HUES6 (cell line): ENCODE data around the gene IQCK.

Experiments used
- H3K27ac ChIP-seq: 2 replicates; pipeline ENCODE4 v1.7.0; 2013; ENCODE audit warnings: low read depth, mild to moderate bottlenecking, low read length, inconsistent platforms
- H3K27me3 ChIP-seq: 2 replicates; pipeline ENCODE4 v1.6.1; 2013; ENCODE audit warnings: low read length; ENCODE audit not compliant: control insufficient read depth, insufficient read depth
- H3K36me3 ChIP-seq: 2 replicates; pipeline ENCODE4 v1.6.1; 2013; ENCODE audit warnings: low read length; ENCODE audit not compliant: control insufficient read depth, insufficient read depth
- H3K4me1 ChIP-seq: 2 replicates; pipeline ENCODE4 v1.6.1; 2013; ENCODE audit warnings: low read length; ENCODE audit not compliant: control insufficient read depth, insufficient read depth
- H3K4me3 ChIP-seq: 2 replicates; pipeline ENCODE4 v1.5.1; 2013; ENCODE audit warnings: low read depth, low read length
- H3K9ac ChIP-seq: one replicate; pipeline ENCODE4 v1.6.1; 2013; ENCODE audit warnings: mild to moderate bottlenecking, low read length
- H3K9me3 ChIP-seq: 2 replicates; pipeline ENCODE4 v1.6.1; 2013; ENCODE audit warnings: low read depth, low read length; ENCODE audit not compliant: control insufficient read depth, insufficient read depth

The IQCK gene

GRCh38 chr16:19687279-19687678 is 30.8 kb upstream of the IQCK start:
- H3K27me3 ChIP-seq: no peaks in the 10 kb centered on the region
- no peak overlapping the region for H3K4me3 ChIP-seq
- peaks cover 6% of the 10 kb centered on the region; the same call in 1 of the 2 replicates for H3K4me1 ChIP-seq
- no peak overlapping the region for H3K9ac ChIP-seq
- peaks cover 57% of the 10 kb centered on the region for H3K36me3 ChIP-seq
- H3K27ac ChIP-seq: no peak overlapping the region
- no peaks in the 10 kb centered on the region for H3K9me3 ChIP-seq

DNA sequence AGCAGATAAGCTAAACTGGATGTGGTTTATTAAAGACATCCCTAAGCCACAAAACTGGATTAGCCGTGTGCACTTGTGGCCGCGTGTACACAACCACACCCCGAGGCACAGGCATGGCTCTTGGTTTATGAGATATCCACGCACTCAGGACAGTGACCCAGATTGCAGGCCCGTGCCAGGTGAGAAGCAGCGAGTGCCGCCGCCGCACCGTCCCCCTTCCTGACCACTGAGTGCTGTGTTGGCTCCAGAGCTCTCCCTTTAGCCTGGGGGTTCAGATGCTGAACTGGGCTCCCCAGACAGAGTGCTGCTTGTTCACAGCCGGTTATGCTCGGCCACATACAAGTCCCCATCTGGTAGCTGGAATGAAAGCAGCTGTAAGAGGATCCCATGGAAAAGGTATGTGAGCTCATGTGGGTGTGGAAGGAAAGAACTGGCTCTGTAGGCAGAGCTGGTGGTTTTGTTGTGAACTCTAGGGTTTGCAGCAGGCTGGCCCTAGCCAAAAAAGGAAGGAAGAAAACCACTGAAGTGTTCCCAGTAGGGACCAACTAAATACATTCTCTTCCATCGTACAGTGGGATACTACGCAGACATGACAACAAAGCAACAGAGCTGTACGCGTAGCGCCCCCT is 29.6 kb upstream of the IQCK start:
- H3K36me3 ChIP-seq: peaks cover 57% of the 10 kb centered on the region

DNA sequence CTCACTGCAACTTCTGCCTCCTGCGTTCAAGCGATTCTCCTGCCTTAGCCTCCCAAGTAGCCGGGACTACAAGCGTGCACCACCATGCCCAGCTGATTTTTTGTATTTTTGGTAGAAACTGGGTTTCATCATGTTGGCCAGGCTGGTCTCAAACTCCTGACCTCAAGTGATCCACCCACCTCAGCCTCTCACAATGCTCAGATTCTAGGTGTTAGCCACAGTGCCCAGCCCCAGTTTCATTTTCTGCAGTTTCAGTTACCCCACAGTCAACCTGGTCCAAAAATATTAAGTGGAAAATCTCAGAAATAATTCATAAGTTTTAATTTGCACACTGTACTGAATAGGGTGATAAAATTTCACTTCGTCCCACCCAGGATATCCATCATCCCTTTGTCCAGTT is 28.7 kb upstream of the IQCK start:
- peaks cover 6% of the 10 kb centered on the region; the same call in 1 of the 2 replicates for H3K4me1 ChIP-seq
- H3K27me3 ChIP-seq: no peaks in the 10 kb centered on the region
- no peaks in the 10 kb centered on the region for H3K9me3 ChIP-seq
- H3K9ac ChIP-seq: no peak overlapping the region
- no peak overlapping the region for H3K27ac ChIP-seq
- peaks cover 54% of the 10 kb centered on the region for H3K36me3 ChIP-seq
- H3K4me3 ChIP-seq: no peak overlapping the region

More for the DNA sequence above, 29.6 kb upstream of the IQCK start:
- Histone ChIP-seq H3K27me3 (no peaks in the 10 kb centered on the region), H3K4me3 (no peak overlapping the region), H3K27ac (no peak overlapping the region), H3K9ac (no peak overlapping the region), H3K9me3 (no peaks in the 10 kb centered on the region), H3K4me1 (peaks cover 6% of the 10 kb centered on the region; the same call in 1 of the 2 replicates)

GRCh38 chr16:19690196-19690595 is 27.9 kb upstream of the IQCK start:
- peaks cover 6% of the 10 kb centered on the region; the same call in 1 of the 2 replicates for H3K4me1 ChIP-seq
- no peaks in the 10 kb centered on the region for H3K9me3 ChIP-seq
- no peak overlapping the region for H3K4me3 ChIP-seq
- no peak overlapping the region for H3K9ac ChIP-seq
- H3K36me3 ChIP-seq: peaks cover 49% of the 10 kb centered on the region
- no peaks in the 10 kb centered on the region for H3K27me3 ChIP-seq
- no peak overlapping the region for H3K27ac ChIP-seq

DNA sequence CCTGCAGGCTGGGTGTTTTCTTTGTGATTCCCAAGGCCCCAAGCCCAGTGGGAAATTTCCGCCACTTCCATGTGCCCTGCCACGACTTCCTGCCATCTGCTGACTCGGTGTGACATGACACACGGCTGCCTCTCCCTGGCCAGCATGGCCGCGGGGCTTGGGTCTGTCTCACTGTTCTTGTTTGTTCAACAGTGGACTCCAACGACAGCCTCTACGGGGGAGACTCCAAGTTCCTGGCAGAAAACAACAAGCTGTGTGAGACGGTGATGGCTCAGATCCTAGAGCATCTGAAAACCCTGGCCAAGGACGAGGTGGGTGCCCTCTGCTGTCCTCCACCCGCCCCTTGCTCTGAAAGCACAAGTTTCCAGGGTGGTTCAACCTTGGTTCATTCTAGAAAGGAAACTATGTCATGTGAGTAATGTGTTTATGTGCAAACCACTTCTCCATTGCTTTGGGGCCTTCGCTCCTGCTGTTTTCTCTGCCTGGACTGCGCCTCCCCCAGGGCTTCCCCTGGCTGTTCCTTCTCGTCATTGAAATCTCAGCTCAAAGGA is 26.8 kb upstream of the IQCK start:
- H3K27me3 ChIP-seq: no peaks in the 10 kb centered on the region
- no peaks in the 10 kb centered on the region for H3K9me3 ChIP-seq
- H3K4me1 ChIP-seq: peaks cover 6% of the 10 kb centered on the region; the same call in 1 of the 2 replicates
- no peak overlapping the region for H3K4me3 ChIP-seq
- H3K36me3 ChIP-seq: peaks cover 45% of the 10 kb centered on the region
- no peak overlapping the region for H3K9ac ChIP-seq
- no peak overlapping the region for H3K27ac ChIP-seq

DNA sequence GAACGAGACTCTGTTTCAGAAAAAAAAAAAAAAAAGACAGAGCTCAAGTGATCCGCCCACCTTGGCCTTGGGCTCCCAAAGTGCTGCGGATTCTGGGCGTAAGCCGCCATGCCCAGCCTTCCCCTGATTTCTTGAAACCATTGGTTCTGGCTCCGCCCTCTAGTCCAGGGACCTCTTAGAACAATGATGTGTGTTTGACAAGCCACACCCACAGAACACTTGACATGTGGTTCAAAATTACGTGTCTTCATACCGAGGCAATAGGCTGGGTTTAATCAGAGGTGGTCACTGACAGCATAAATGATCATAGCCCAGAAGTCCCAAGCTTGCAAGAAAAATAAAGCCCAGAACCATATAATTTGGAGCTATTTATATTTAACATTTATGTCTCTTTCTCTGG is 23.1 kb upstream of the IQCK start:
- Histone ChIP-seq H3K9me3 (no peaks in the 10 kb centered on the region; the same call in 1 of the 2 replicates), H3K4me3 (no peak overlapping the region), H3K9ac (no peak overlapping the region), H3K27me3 (no peaks in the 10 kb centered on the region), H3K4me1 (no peaks in the 10 kb centered on the region; the same call in 1 of the 2 replicates), H3K36me3 (peaks cover 65% of the 10 kb centered on the region), H3K27ac (no peak overlapping the region)

DNA sequence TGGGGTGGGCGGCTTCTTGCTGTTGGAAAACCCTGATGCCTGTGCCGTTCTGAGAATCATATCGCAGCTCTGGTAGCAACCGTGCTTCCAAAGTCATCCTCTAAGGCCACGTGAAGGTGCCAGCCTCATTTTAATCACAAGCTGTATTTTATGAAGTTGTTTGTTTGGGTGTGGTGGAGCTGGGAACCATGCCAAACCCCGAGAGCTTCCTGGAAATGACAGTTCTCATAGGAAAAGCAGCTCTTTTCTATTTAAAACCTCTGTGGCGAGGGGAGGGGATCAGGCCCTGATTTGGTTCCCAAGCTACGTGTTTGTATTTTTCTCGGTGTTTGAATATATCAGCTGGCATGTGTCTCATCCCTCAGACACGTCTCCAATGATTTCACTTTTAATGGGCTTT is 21.7 kb upstream of the IQCK start:
- no peaks in the 10 kb centered on the region for H3K4me1 ChIP-seq
- H3K4me3 ChIP-seq: no peak overlapping the region
- peaks cover 71% of the 10 kb centered on the region for H3K36me3 ChIP-seq
- no peaks in the 10 kb centered on the region for H3K27me3 ChIP-seq
- H3K9me3 ChIP-seq: no peaks in the 10 kb centered on the region; the same call in 1 of the 2 replicates
- no peak overlapping the region for H3K9ac ChIP-seq
- no peak overlapping the region for H3K27ac ChIP-seq

DNA sequence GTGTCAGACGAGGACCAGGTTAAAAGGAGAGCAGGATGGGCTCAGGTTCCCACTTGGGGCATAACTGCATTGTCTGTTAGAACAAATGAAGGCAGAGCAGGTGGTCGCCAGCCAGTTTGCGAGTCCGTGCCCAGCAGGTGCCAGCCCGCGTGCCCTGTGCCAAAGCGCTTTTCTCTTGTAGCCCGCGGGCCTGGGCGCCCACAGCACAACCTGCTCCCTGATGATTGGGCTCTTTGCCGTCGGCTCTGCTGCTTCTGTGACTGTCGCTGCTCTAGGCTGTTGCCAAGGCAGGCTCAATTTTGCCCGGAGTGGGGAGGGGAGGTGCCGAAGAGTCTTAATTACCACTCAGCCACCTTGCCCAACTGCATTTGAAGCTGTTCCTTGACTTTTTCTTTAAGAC is 21.1 kb upstream of the IQCK start:
- no peak overlapping the region for H3K4me3 ChIP-seq
- H3K9ac ChIP-seq: no peak overlapping the region
- H3K4me1 ChIP-seq: no peaks in the 10 kb centered on the region
- no peaks in the 10 kb centered on the region; the same call in 1 of the 2 replicates for H3K9me3 ChIP-seq
- H3K27me3 ChIP-seq: no peaks in the 10 kb centered on the region
- H3K27ac ChIP-seq: no peak overlapping the region
- H3K36me3 ChIP-seq: peaks cover 71% of the 10 kb centered on the region

GRCh38 chr16:19697756-19698318 is 20.2 kb upstream of the IQCK start:
- no peaks in the 10 kb centered on the region for H3K27me3 ChIP-seq
- H3K36me3 ChIP-seq: peaks cover 71% of the 10 kb centered on the region
- H3K4me1 ChIP-seq: no peaks in the 10 kb centered on the region
- no peak overlapping the region for H3K4me3 ChIP-seq
- H3K9ac ChIP-seq: no peak overlapping the region
- no peaks in the 10 kb centered on the region; the same call in 1 of the 2 replicates for H3K9me3 ChIP-seq
- no peak overlapping the region for H3K27ac ChIP-seq

DNA sequence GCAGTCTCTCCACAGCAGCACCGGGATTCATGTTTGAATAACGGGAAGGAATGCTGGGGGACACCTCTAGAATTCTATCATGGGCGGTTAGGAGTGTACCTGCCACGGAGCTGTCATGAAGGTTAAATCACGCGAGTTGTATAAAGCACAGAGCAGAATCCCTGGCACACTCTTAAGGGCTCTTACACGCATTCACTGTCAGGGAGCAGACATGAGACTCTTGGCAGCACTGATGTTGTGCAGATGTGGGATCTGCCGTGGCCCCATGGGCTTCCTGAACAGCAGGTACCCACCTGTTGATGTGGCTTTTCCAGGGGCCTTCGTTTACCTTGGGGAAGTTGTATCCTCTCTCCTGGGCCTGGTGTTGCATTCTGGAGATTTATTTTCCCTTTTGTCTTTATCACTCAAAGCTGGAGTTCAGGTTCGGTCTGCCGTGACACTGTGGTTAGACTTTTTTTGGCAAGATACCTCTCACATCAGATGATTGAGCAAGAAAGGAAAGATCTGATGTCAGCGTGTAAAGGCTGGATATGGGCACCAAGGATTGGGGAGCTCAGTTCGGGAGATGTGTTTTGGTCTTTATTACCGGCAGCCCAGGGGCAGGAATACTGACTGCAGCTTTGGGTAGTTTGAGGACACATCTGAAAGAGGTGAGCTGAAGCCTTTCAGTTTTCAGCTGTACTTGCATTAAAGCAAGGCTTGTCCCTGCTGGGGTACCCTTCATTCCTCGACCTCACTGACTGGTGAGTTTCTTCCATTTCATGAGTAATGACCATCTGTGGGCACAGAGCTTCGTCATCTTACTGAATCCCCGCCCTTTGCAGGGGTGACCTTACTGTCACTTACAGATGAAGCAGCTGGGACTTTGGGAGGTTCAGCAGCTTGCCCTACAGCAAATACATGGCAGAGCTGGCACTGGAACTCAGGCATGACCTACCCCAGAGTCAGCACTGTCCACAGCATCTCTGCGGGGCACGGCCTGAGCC is 19.3 kb upstream of the IQCK start:
- Histone ChIP-seq H3K9me3 (no peaks in the 10 kb centered on the region; the same call in 1 of the 2 replicates), H3K9ac (no peak overlapping the region), H3K27me3 (no peaks in the 10 kb centered on the region), H3K36me3 (peaks cover 76% of the 10 kb centered on the region), H3K4me1 (no peaks in the 10 kb centered on the region), H3K4me3 (no peak overlapping the region), H3K27ac (no peak overlapping the region)
